ENCODE results near the gene PKM. TPM values are rescaled to one million over a fixed set of nuclear protein-coding genes. Genes with fewer than 3 reads are reported as not detected.

The PKM gene
- total and polyA plus RNA-seq, 9 of the 15 experiments (the other 6 are each of a cell fraction or from before 2014, with no cell fraction given) = 140 to 825 (median 383) TPM

GRCh38 chr15:72206677-72207000 is 24.4 kb downstream of the PKM start:
- intact Hi-C loops (cut with micrococcal nuclease) (no loop called here), in situ Hi-C loops (cut with MboI) (no loop called here)
- DNase-seq (ENCODE audit: extremely low read depth in 1 of 4, low spot score in 3 of 4) = no peak
- no peak for FAIRE-seq
- H3K9me3 ChIP-seq (replicated peaks; ENCODE audit: control insufficient read depth, insufficient read depth, low read depth, low read length) = no peaks in the 10 kb centered on the region
- H3K4me2 ChIP-seq (ENCODE audit: insufficient read depth, low read length) = no peak overlapping the region
- H3K9ac ChIP-seq (ENCODE audit: insufficient read depth in 1 of 2, low read depth in 2 of 2, low read length in 2 of 2) = no peak overlapping the region
- peaks cover 98% of the 10 kb centered on the region for H3K36me3 ChIP-seq (ENCODE audit: control insufficient read depth, insufficient read depth, low read length)
- H3K79me2 ChIP-seq (ENCODE audit: control insufficient read depth, insufficient read depth, low read length) = no peaks in the 10 kb centered on the region; the same call in 2 of the 3 replicates
- ChIA-PET POLR2A (no interaction called here), CTCF (ENCODE audit: low intra/inter-chr PET ratio) (no interaction called here)
- TF ChIP-seq IFI16 (CRISPR knock-in tag; IDR thresholded peaks at IDR 0.05) = no peak
- TF ChIP-seq ZNF57 (CRISPR knock-in tag; IDR thresholded peaks at IDR 0.05) = no peak
- TF ChIP-seq SMARCB1 (IDR thresholded peaks at IDR 0.05; ENCODE audit: insufficient read length, low read depth) = no peak
- no peak for TF ChIP-seq TEAD1 (CRISPR knock-in tag; IDR thresholded peaks at IDR 0.05)
- no peak for TF ChIP-seq TEAD4 (IDR thresholded peaks at IDR 0.05; ENCODE audit: low read length)
- no peak for TF ChIP-seq TEAD4 (CRISPR knock-in tag; IDR thresholded peaks at IDR 0.05; ENCODE audit: borderline replicate concordance)
- no peak for TF ChIP-seq RBM22 (IDR thresholded peaks at IDR 0.05; ENCODE audit: low read depth, low read length, poor library complexity, severe bottlenecking)
- no peak for TF ChIP-seq ZNF518B (CRISPR knock-in tag; IDR thresholded peaks at IDR 0.05)
- TF ChIP-seq ZNF140 (CRISPR knock-in tag; IDR thresholded peaks at IDR 0.05) = no peak
- TF ChIP-seq ZNF740 (CRISPR knock-in tag; IDR thresholded peaks at IDR 0.05) = no peak
- TF ChIP-seq ZNF740 (tag; IDR thresholded peaks at IDR 0.05) = no peak
- no peak for TF ChIP-seq HMBOX1 (IDR thresholded peaks at IDR 0.05)
- TF ChIP-seq BRCA1 (IDR thresholded peaks at IDR 0.05) = no peak
- no peak for TF ChIP-seq BRCA1 (CRISPR knock-in tag; IDR thresholded peaks at IDR 0.05)
- TF ChIP-seq HIVEP1 (CRISPR knock-in tag; IDR thresholded peaks at IDR 0.05) = no peak
- TF ChIP-seq PPARD (CRISPR knock-in tag; IDR thresholded peaks at IDR 0.05) = no peak
- TF ChIP-seq ZNF561 (CRISPR knock-in tag; conservative IDR thresholded peaks at IDR 0.05) = no peak
- no peak for TF ChIP-seq CREB3L1 (IDR thresholded peaks at IDR 0.05; ENCODE audit: borderline replicate concordance, low read depth)
- peaks cover 12% of the 10 kb centered on the region; the same call in 1 of the 2 replicates for H4K20me1 ChIP-seq (replicated peaks; ENCODE audit: control insufficient read depth, insufficient read depth, low read length)
- peaks cover 10% of the 10 kb centered on the region for H3K9me1 ChIP-seq (ENCODE audit: control insufficient read depth, insufficient read depth, low read length)
- no peak overlapping the region for H3K4me3 ChIP-seq
- no peaks in the 10 kb centered on the region for H3K27me3 ChIP-seq (ENCODE audit: control insufficient read depth in 2 of 2, insufficient read depth in 2 of 2, low read length in 2 of 2)
- no peak for ATAC-seq
- no peak overlapping the region for H2AFZ ChIP-seq (ENCODE audit: low read depth, low read length)
- no TSS peak for BruUV-seq (replicated peaks)
- peaks cover 0 to 3% of the 10 kb centered on the region in 2 experiments; a peak in 1 of 5 replicates for H3K4me1 ChIP-seq (replicated peaks in 1 of 2; ENCODE audit: control insufficient read depth in 2 of 2, insufficient read depth in 2 of 2, low read length in 2 of 2)
- no peak overlapping the region for H3K27ac ChIP-seq (ENCODE audit: extremely low read depth, low read depth, low read length)
- WGBS (ENCODE audit: insufficient coverage, low coverage, missing lambda C conversion rate) = 100% methylated on average over 2 of the region's 5 CpGs
